ENCODE results near the gene SMIM11.

GRCh38 chr21:34331726-34332125 lies 43.6 kb upstream of the SMIM11 start:
- TF ChIP-seq CTCF (IDR thresholded peaks at IDR 0.05; ENCODE audit: insufficient read depth, low read length) (no peak), REST (IDR thresholded peaks at IDR 0.05; ENCODE audit: insufficient replicate concordance, low read depth) (no peak)

Data from HL-60 (cell line).